Esophagus muscularis mucosa (tissue), 4 donors: ENCODE results near the gene CDK5RAP2. TPM values are rescaled to one million over a fixed set of nuclear protein-coding genes. Genes with fewer than 3 reads are reported as not detected.

Experiments
- DNase-seq: peaks from one replicate; pipeline ENCODE4 v3.0.0-alpha.2; 2017; ENCODE audit errors: extremely low spot score
- H3K27ac ChIP-seq, 4 donors: fragments of 200-600 bp; sonication (generic); replicated peaks in 1 of 4; 1 replicate in 3 of 4; 2 replicates in 1 of 4; pipeline ENCODE4 v1.5.1; 2016 to 2019; ENCODE audit warnings: mild to moderate bottlenecking in 1 of 4
- H3K27me3 ChIP-seq, 4 donors: fragments of 200-600 bp; sonication (generic); one replicate each; pipeline versions ENCODE4 v1.5.1 to v1.6.0; 2016 to 2019
- H3K36me3 ChIP-seq, 4 donors: fragments of 200-600 bp; sonication (generic); one replicate each; pipeline ENCODE4 v1.5.1; 2016 to 2019
- H3K4me1 ChIP-seq, 4 donors: fragments of 200-600 bp; sonication (generic); one replicate each; pipeline ENCODE4 v1.5.1; 2016 to 2019
- H3K4me3 ChIP-seq, 4 donors: fragments of 200-600 bp; sonication (generic); 1 replicate in 2 of 4; 2 replicates in 2 of 4; pipeline ENCODE4 v1.5.1; 2016 to 2019; ENCODE audit warnings: mild to moderate bottlenecking in 4 of 4, moderate library complexity in 1 of 4
- H3K9me3 ChIP-seq, 4 donors: fragments of 200-600 bp; sonication (generic); 1 replicate in 3 of 4; 2 replicates in 1 of 4; pipeline ENCODE4 v1.5.1; 2016 to 2019
- EP300 ChIP-seq: sonication (generic); formaldehyde crosslinking; IDR thresholded peaks from one replicate; pipeline ENCODE4 v1.6.1; 2017; ENCODE audit warnings: antibody characterized with exemption
- POLR2A ChIP-seq: fragments of 450-650 bp; IDR thresholded peaks from one replicate; pipeline ENCODE4 v1.6.1; 2017; ENCODE audit warnings: antibody characterized with exemption, moderate library complexity, mild to moderate bottlenecking, low read depth
- POLR2AphosphoS5 ChIP-seq, 2 donors: sonication (generic); formaldehyde crosslinking; IDR thresholded peaks; one replicate each; pipeline ENCODE4 v1.6.1; 2017; ENCODE audit warnings: antibody characterized with exemption in 2 of 2
- WGBS: methylation state at CpG from one replicate; pipeline ENCODE4 v1.1.5; 2018; 5-methylcytosine and 5-hydroxymethylcytosine counted together
- intact Hi-C: fragments of 100-400 bp; cut with DNase I; formaldehyde crosslinking; loops from one replicate; pipeline ENCODE4 v1.15.1; 2023
- total RNA-seq, 4 donors: library from RNA; depleted of rRNA; stranded (reverse); fragments of >200 nt; gene quantifications; one replicate each; pipeline versions ENCODE4 v1.1.0 to v1.2.1, GENCODE V29; 2016
- TF ChIP-seq, protein P1 (sequence below), 3 experiments: fragments of 200-600 bp in 2 of 3; fragments of 450-650 bp in 1 of 3; sonication (generic) in 2 of 3; IDR thresholded peaks; one replicate each; pipeline ENCODE4 v1.5.1; 2017 to 2019; ENCODE audit warnings: antibody characterized with exemption in 3 of 3, mild to moderate bottlenecking in 2 of 3, moderate library complexity in 1 of 3

Gene CDK5RAP2
- total RNA-seq, 4 donors from 2014 or later, result 34.6 to 38.6 (median 36.7) TPM

- H3K36me3 ChIP-seq, result no peaks in the 10 kb centered on the region
- H3K9me3 ChIP-seq, result peaks cover 0 to 2% (median 0%) of the 10 kb centered on the region in 4 donors
- TF ChIP-seq POLR2A (no peak), EP300 (no peak)
- no peak overlapping the region for H3K4me3 ChIP-seq
- intact Hi-C loops, result no loop called here
- no peak for DNase-seq
- no peaks in the 10 kb centered on the region for H3K27me3 ChIP-seq
- no peak overlapping the region for H3K27ac ChIP-seq
- no peaks in the 10 kb centered on the region for H3K4me1 ChIP-seq
- WGBS, result 89% methylated on average over 8 of the region's 8 CpGs
Observed at GRCh38 chr9:120592210-120592609, 12.2 kb upstream of the CDK5RAP2 start.

- no peaks in the 10 kb centered on the region for H3K36me3 ChIP-seq
- no peaks in the 10 kb centered on the region for H3K27me3 ChIP-seq
- no peak for DNase-seq
- 44% methylated on average over 1 of the region's 1 CpG for WGBS
- no peaks in the 10 kb centered on the region for H3K4me1 ChIP-seq
- peaks cover 0 to 2% (median 0%) of the 10 kb centered on the region in 4 donors for H3K9me3 ChIP-seq
- TF ChIP-seq POLR2AphosphoS5 (IDR thresholded peaks at IDR 0.05) (no peak), POLR2A (no peak)
- H3K4me3 ChIP-seq, result no peak overlapping the region
- no peak overlapping the region for H3K27ac ChIP-seq
- intact Hi-C loops, result no loop called here
Observed at GRCh38 chr9:120587328-120587727, 7.4 kb upstream of the CDK5RAP2 start.

- Histone ChIP-seq H3K27ac (peak overlapping the region in 2 of 4 donors; percentile 29 to 52), H3K4me1 (peaks cover 7 to 15% (median 13%) of the 10 kb centered on the region in 4 donors), H3K36me3 (no peaks in the 10 kb centered on the region), H3K4me3 (no peak overlapping the region), H3K9me3 (no peaks in the 10 kb centered on the region), H3K27me3 (no peaks in the 10 kb centered on the region)
- DNase-seq, result no peak
- intact Hi-C loops, result no loop called here
- WGBS, result 60% methylated on average over 3 of the region's 3 CpGs
- TF ChIP-seq EP300 (no peak), POLR2A (no peak), POLR2AphosphoS5 (IDR thresholded peaks at IDR 0.05) (no peak)
- TF ChIP-seq, protein P1, sequence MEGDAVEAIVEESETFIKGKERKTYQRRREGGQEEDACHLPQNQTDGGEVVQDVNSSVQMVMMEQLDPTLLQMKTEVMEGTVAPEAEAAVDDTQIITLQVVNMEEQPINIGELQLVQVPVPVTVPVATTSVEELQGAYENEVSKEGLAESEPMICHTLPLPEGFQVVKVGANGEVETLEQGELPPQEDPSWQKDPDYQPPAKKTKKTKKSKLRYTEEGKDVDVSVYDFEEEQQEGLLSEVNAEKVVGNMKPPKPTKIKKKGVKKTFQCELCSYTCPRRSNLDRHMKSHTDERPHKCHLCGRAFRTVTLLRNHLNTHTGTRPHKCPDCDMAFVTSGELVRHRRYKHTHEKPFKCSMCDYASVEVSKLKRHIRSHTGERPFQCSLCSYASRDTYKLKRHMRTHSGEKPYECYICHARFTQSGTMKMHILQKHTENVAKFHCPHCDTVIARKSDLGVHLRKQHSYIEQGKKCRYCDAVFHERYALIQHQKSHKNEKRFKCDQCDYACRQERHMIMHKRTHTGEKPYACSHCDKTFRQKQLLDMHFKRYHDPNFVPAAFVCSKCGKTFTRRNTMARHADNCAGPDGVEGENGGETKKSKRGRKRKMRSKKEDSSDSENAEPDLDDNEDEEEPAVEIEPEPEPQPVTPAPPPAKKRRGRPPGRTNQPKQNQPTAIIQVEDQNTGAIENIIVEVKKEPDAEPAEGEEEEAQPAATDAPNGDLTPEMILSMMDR (IDR thresholded peaks at IDR 0.05), result no peak
Observed at GRCh38 chr9:120583958-120584369, 4.0 kb upstream of the CDK5RAP2 start.

DNA sequence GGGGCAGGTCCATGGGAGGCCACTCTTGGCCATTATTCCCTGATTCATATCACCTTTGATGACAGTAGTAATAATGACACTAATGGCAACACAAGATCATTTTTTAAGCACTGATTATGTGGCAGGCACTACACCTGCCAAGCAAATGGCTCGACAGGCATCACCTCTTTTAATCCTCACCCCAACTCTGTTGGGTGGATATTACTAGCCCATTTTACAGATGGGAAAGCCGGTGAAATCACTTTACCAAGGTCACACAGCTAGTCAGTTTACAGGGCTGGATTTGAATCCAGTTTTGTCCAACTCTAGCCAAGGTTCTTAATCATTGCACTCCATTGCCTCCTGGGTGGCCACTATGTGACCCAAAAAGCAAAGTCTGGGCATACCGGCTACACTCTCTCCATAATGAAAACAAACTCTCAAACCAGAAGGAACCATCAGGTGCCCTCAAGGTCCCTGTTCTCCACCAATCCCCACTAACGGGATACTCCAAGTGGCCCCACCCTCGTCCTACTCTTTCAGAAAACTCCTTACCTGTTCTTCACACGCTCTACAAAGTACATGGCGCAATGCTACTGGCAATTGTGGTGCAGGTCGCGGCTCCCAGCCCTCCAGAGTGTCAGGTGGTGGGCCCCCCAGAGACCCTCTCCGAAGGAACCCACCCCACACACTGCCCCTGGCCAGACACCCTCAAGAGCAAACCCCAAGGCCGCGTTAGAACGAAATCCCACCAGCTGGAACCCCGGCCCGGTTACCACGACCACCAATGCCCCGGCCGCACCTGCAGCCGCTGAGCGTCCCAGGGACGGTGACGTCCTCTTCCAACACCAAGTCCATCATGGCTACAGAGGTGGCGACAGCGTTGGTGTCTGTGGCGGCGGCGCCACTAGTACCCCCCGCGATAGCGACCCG is 572 bp downstream of the CDK5RAP2 start:
- WGBS, result 13% methylated on average over 17 of the region's 31 CpGs
- TF ChIP-seq POLR2AphosphoS5 (IDR thresholded peaks at IDR 0.05) (no peak), POLR2A (no peak), EP300 (no peak)
- TF ChIP-seq, protein P1 (IDR thresholded peaks at IDR 0.05), result no peak
- no peaks in the 10 kb centered on the region for H3K9me3 ChIP-seq
- H3K4me1 ChIP-seq, result peaks cover 13 to 34% (median 25%) of the 10 kb centered on the region in 4 donors
- H3K36me3 ChIP-seq, result peaks cover 0 to 4% (median 0%) of the 10 kb centered on the region in 4 donors
- no peak for DNase-seq
- intact Hi-C loops, result no loop called here
- no peaks in the 10 kb centered on the region for H3K27me3 ChIP-seq
- peak overlapping the region; percentile 69 to 84 (median 79) for H3K27ac ChIP-seq
- peak overlapping the region; percentile 69 to 99 (median 88) for H3K4me3 ChIP-seq

DNA sequence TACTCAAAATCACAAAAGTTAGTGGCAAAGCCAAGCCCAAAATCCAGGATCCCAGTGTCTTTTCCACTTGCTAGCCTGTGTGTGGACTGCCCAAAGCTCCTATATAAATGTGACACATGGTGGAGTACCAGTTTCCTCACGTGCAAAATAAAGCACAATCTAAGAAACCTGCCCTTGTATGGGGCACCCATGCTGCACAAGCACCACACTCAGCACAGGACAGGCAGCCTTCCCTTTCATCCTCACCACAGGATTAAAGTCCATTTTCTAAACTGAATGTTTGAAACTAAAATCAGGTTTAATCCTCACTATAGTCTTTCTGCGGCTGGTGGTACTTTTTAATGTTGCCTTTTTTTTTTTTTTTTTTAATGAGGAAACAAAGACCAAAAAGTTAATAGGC is 5.5 kb downstream of the CDK5RAP2 start:
- H3K4me3 ChIP-seq, result no peak overlapping the region
- no peaks in the 10 kb centered on the region for H3K9me3 ChIP-seq
- DNase-seq, result no peak
- TF ChIP-seq, protein P1 (IDR thresholded peaks at IDR 0.05), result no peak
- no peak for TF ChIP-seq POLR2AphosphoS5 (IDR thresholded peaks at IDR 0.05)
- no peak for TF ChIP-seq EP300
- no peak for TF ChIP-seq POLR2A
- H3K4me1 ChIP-seq, result peaks cover 35 to 69% (median 43%) of the 10 kb centered on the region in 4 donors
- H3K27me3 ChIP-seq, result no peaks in the 10 kb centered on the region
- peaks cover 16 to 27% (median 23%) of the 10 kb centered on the region in 4 donors for H3K36me3 ChIP-seq
- intact Hi-C loops, result no loop called here
- 76% methylated on average over 2 of the region's 2 CpGs for WGBS
- no peak overlapping the region for H3K27ac ChIP-seq
